ENCODE data around the gene C11orf24. TPM values are rescaled to one million over a fixed set of nuclear protein-coding genes. Genes with fewer than 3 reads are reported as not detected.

C11orf24 gene
- total RNA-seq, 1 donor from 2014 or later = 54.2 TPM

GRCh38 chr11:68282141-68282860, 10.5 kb upstream of the C11orf24 start:
- H3K9me3 Mint-ChIP-seq = peaks cover 5% of the 10 kb centered on the region
- H3K27me3 Mint-ChIP-seq (ENCODE audit: low read depth) = no peaks in the 10 kb centered on the region
- no peak overlapping the region for H3K4me3 Mint-ChIP-seq
- no peak for TF ChIP-seq CTCF (conservative IDR thresholded peaks at IDR 0.05)
- H3K36me3 Mint-ChIP-seq (ENCODE audit: low read depth) = no peaks in the 10 kb centered on the region
- H3K4me1 Mint-ChIP-seq = peaks cover 6% of the 10 kb centered on the region
- no peak for DNase-seq (ENCODE audit: low read depth, low spot score)
- no peak overlapping the region for H3K27ac Mint-ChIP-seq (ENCODE audit: unreplicated experiment)

GRCh38 chr11:68279676-68280075, 7.9 kb upstream of the C11orf24 start:
- Mint-ChIP-seq H3K36me3 (ENCODE audit: low read depth) (no peaks in the 10 kb centered on the region), H3K9me3 (peaks cover 4% of the 10 kb centered on the region), H3K27me3 (ENCODE audit: low read depth) (no peaks in the 10 kb centered on the region), H3K4me1 (peaks cover 6% of the 10 kb centered on the region), H3K27ac (ENCODE audit: unreplicated experiment) (no peak overlapping the region), H3K4me3 (no peak overlapping the region)
- TF ChIP-seq CTCF (conservative IDR thresholded peaks at IDR 0.05) = no peak
- DNase-seq (ENCODE audit: low read depth, low spot score) = no peak

GRCh38 chr11:68276861-68277260, 5.1 kb upstream of the C11orf24 start:
- no peak for DNase-seq (ENCODE audit: low read depth, low spot score)
- H3K27ac Mint-ChIP-seq (ENCODE audit: unreplicated experiment) = no peak overlapping the region
- no peak for TF ChIP-seq CTCF (conservative IDR thresholded peaks at IDR 0.05)
- no peak overlapping the region for H3K4me3 Mint-ChIP-seq
- H3K4me1 Mint-ChIP-seq = peaks cover 6% of the 10 kb centered on the region
- H3K9me3 Mint-ChIP-seq = no peaks in the 10 kb centered on the region
- H3K27me3 Mint-ChIP-seq (ENCODE audit: low read depth) = no peaks in the 10 kb centered on the region
- H3K36me3 Mint-ChIP-seq (ENCODE audit: low read depth) = no peaks in the 10 kb centered on the region

- Mint-ChIP-seq H3K4me3 (peak overlapping the region; percentile 35), H3K27me3 (ENCODE audit: low read depth) (no peaks in the 10 kb centered on the region), H3K27ac (ENCODE audit: unreplicated experiment) (no peak overlapping the region), H3K36me3 (ENCODE audit: low read depth) (no peaks in the 10 kb centered on the region), H3K9me3 (no peaks in the 10 kb centered on the region), H3K4me1 (peaks cover 9% of the 10 kb centered on the region)
- no peak for DNase-seq (ENCODE audit: low read depth, low spot score)
- no peak for TF ChIP-seq CTCF (conservative IDR thresholded peaks at IDR 0.05)
Observed at GRCh38 chr11:68275721-68276507, 4.1 kb upstream of the C11orf24 start.

- Mint-ChIP-seq H3K9me3 (no peaks in the 10 kb centered on the region), H3K27ac (ENCODE audit: unreplicated experiment) (no peak overlapping the region), H3K36me3 (ENCODE audit: low read depth) (no peaks in the 10 kb centered on the region), H3K27me3 (ENCODE audit: low read depth) (no peaks in the 10 kb centered on the region), H3K4me3 (peak overlapping the region; percentile 80), H3K4me1 (peaks cover 25% of the 10 kb centered on the region)
- no peak for TF ChIP-seq CTCF (conservative IDR thresholded peaks at IDR 0.05)
- DNase-seq (ENCODE audit: low read depth, low spot score) = no peak
Observed at GRCh38 chr11:68274306-68274705, 2.5 kb upstream of the C11orf24 start.
